ENCODE results near the gene RASSF9. TPM values are rescaled to one million over a fixed set of nuclear protein-coding genes. Genes with fewer than 3 reads are reported as not detected.

The RASSF9 gene
- total and polyA plus RNA-seq, 9 of the 15 experiments (the other 6 are each of a cell fraction or from before 2014, with no cell fraction given) = not detected

- TF ChIP-seq RREB1 (CRISPR knock-in tag; IDR thresholded peaks at IDR 0.05) (no peak), SMAD3 (CRISPR knock-in tag; conservative IDR thresholded peaks at IDR 0.05) (no peak), ZNF184 (CRISPR knock-in tag; IDR thresholded peaks at IDR 0.05) (no peak), ZNF407 (IDR thresholded peaks at IDR 0.05; ENCODE audit: low read depth) (no peak), RBFOX2 (IDR thresholded peaks at IDR 0.05; ENCODE audit: low read depth, low read length) (no peak)
Observed at GRCh38 chr12:85805654-85806053, 30.6 kb downstream of the RASSF9 start (continued).

Measured in K562 (cell line).